GM21825 (cell line): ENCODE measurements around the gene SMYD3.
A peak's percentile ranks its signal among the peaks of the same experiment; 100 is the strongest.
"Not testable (repeated sequence)": the region's sequence is repeated elsewhere in the genome, so short reads cannot be mapped to it uniquely, and the experiment has no call there.

Experiments
- ATAC-seq: cut with Tn5 transposase; IDR thresholded peaks from one replicate; pipeline ENCODE4 v1.9.1; 2021; ENCODE audit warnings: mild to moderate bottlenecking, moderate library complexity; ENCODE audit not compliant: unreplicated experiment

The SMYD3 gene

GRCh38 chr1:246041360-246041759 is 465.7 kb downstream of the SMYD3 start:
- no peak for ATAC-seq

- no peak for ATAC-seq
These were observed 466.7 kb downstream of the SMYD3 start for GRCh38 chr1:246040200-246040890.

- ATAC-seq, result no peak
These were observed 467.5 kb downstream of the SMYD3 start for GRCh38 chr1:246039584-246039983.

GRCh38 chr1:246037832-246038231 is 469.2 kb downstream of the SMYD3 start:
- ATAC-seq, result no peak

- ATAC-seq, result no peak
These were observed 470.9 kb downstream of the SMYD3 start for GRCh38 chr1:246036175-246036574.

- ATAC-seq, result no peak
These were observed 472.0 kb downstream of the SMYD3 start for GRCh38 chr1:246035060-246035541.

- ATAC-seq, result no peak
These were observed 472.4 kb downstream of the SMYD3 start for GRCh38 chr1:246034630-246035029.

- no peak for ATAC-seq
These were observed 474.1 kb downstream of the SMYD3 start for GRCh38 chr1:246032984-246033383.

- no peak for ATAC-seq
These were observed 475.0 kb downstream of the SMYD3 start for GRCh38 chr1:246032031-246032551.

- no peak for ATAC-seq
These were observed 477.5 kb downstream of the SMYD3 start for GRCh38 chr1:246029616-246030015.

- ATAC-seq, result not testable (repeated sequence)
These were observed 483.0 kb downstream of the SMYD3 start for GRCh38 chr1:246024118-246024517.

- ATAC-seq, result no peak
These were observed 486.7 kb downstream of the SMYD3 start for GRCh38 chr1:246020211-246020954.

GRCh38 chr1:246018146-246018545 is 488.9 kb downstream of the SMYD3 start:
- no peak for ATAC-seq

GRCh38 chr1:246012341-246012740 is 494.7 kb downstream of the SMYD3 start:
- no peak for ATAC-seq

- ATAC-seq, result no peak
These were observed 496.7 kb downstream of the SMYD3 start for GRCh38 chr1:246010386-246010785.

- no peak for ATAC-seq
These were observed 498.7 kb downstream of the SMYD3 start for GRCh38 chr1:246008363-246008831.

GRCh38 chr1:246005067-246005466 is 502.0 kb downstream of the SMYD3 start:
- ATAC-seq, result no peak

- no peak for ATAC-seq
These were observed 502.8 kb downstream of the SMYD3 start for GRCh38 chr1:246004301-246004700.

GRCh38 chr1:246003442-246003730 is 503.7 kb downstream of the SMYD3 start:
- no peak for ATAC-seq

GRCh38 chr1:246002725-246003441 is 504.2 kb downstream of the SMYD3 start:
- ATAC-seq, result peak; percentile 67

- ATAC-seq, result no peak
These were observed 505.2 kb downstream of the SMYD3 start for GRCh38 chr1:246001837-246002230.
